Raji (cell line): Measurements from ENCODE around the gene ERICH2.

Experiments
- POLR2A ChIP-seq: IDR thresholded peaks from 2 replicates; pipeline ENCODE4 v1.6.1; 2011; ENCODE audit warnings: low read depth, low read length, control low read depth; ENCODE audit not compliant: insufficient read depth

The ERICH2 gene

DNA sequence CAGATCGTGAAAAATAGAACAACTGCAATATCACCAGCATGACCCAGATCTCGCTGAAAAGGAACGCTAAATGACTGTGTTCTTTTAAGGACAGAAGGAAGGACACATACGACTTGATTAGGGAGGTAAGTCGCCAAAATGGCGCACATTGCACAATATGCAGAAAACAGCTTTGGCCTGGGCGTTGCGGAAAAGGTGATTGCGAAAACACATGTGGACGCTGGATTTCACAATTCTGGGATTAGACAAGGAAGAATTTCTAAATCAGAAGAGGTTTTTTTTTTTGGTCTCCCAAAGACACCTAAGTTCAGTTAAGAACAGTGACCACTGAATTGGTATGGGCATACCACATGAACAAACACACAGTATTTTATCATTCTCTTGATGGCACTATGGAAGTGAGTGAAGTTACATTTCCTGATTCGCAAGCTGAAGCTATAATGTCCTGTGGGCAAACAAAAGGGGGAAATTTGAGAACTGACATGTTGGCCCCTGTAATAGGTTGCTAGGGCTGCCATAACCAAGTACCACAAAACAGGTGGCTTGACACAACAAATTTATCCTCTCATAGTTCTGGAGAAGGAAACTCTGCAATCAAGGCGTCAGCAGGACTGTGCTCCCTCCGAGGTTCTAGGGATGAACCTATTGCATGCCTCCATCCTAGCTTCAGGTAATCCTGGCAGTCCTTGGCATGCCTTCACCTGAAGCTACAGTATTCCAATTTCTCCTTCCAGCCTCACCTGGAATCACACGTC, 25.8 kb upstream of the ERICH2 start:
- no peak for TF ChIP-seq POLR2A

DNA sequence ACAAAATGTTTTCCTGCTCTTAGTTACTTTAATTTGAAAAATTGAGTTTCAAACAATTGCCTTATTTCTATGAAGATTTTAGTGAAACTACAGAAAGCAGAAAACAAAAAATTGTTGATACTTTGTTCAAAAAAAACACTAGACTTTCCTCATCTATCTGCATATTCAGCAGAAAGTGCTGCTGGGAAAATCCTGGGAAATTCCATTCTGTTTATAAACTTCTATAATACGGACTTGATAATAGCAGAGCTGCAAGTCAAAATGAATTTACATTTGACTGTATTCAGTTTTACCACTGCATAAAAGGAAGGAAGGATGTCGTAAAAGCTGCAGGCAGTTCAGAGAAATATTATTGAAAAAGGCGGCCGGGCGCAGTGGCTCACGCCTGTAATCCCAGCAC, 24.9 kb upstream of the ERICH2 start:
- no peak for TF ChIP-seq POLR2A

GRCh38 chr2:170747921-170748320, 22.3 kb upstream of the ERICH2 start:
- no peak for TF ChIP-seq POLR2A

- TF ChIP-seq POLR2A = no peak
Measured at GRCh38 chr2:170761572-170761971, 8.6 kb upstream of the ERICH2 start.

GRCh38 chr2:170762760-170763159, 7.4 kb upstream of the ERICH2 start:
- no peak for TF ChIP-seq POLR2A

GRCh38 chr2:170763232-170763631, 6.9 kb upstream of the ERICH2 start:
- TF ChIP-seq POLR2A = no peak

GRCh38 chr2:170764880-170765261, 5.3 kb upstream of the ERICH2 start:
- no peak for TF ChIP-seq POLR2A

- no peak for TF ChIP-seq POLR2A
Measured at GRCh38 chr2:170766693-170767092, 3.5 kb upstream of the ERICH2 start.

GRCh38 chr2:170770606-170771420, 635 bp downstream of the ERICH2 start:
- peak; percentile 47; the same call in 1 of the 2 replicates for TF ChIP-seq POLR2A

GRCh38 chr2:170771421-170771937, 1.3 kb downstream of the ERICH2 start:
- no peak for TF ChIP-seq POLR2A

DNA sequence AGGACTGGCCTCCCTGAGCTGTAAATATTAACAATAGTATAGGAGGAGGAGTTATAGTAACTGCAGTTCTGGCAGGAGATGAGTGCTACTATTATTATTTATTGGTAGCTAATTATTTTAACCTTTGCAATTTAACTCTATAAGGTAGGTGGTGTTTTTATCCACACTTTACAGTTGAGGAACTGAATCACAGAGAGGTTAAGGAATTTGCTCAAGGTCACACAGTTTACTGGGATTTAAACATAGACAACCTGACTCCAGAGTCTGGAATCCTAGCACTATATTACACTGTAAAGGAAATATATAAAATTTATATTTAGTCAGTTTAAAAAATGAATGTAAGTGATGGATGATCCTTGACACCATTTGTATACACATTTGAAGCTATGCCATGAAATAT, 2.1 kb downstream of the ERICH2 start:
- TF ChIP-seq POLR2A = no peak

- TF ChIP-seq POLR2A = no peak
Measured at GRCh38 chr2:170774074-170774473, 3.9 kb downstream of the ERICH2 start.

- TF ChIP-seq POLR2A = no peak
Measured at GRCh38 chr2:170778900-170779299, 8.7 kb downstream of the ERICH2 start.

DNA sequence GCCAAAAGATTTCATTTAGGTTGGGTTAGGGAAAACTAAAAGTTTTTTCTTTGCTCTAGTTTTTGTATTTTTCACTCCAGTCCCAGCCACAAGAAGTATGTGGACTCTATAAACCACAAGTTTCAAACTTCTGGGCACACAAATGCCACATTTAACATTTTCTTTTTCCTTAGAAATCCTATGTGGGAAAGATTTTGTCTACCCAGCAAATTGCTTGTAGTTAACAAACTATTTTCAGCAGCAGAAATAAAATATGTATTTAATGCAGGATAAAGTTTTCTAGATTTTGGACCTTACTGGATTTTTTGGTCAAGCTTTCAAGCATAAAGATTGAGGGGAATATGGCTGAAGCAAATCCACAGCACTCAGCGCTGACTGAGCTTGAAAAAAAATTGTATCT, 9.1 kb downstream of the ERICH2 start:
- no peak for TF ChIP-seq POLR2A

DNA sequence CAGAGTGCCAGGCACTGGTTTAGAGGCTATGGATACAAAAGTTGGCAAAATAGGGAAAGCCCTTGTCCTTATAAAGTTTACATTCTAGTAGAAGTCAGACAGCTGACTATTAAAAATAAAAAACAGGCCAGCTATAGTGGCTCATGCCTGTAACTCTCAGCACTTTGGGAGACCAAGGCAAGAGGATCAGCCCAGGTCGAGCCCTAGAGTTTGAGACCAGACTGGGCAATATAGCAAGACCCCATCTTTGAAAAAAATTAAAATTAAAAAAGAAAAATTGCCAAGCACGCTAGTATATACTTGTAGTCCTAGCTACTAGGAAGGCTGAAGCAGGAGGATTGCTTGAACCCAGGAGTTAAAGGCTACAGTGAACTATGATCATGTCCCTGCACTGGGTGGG, 12.5 kb downstream of the ERICH2 start:
- no peak for TF ChIP-seq POLR2A

DNA sequence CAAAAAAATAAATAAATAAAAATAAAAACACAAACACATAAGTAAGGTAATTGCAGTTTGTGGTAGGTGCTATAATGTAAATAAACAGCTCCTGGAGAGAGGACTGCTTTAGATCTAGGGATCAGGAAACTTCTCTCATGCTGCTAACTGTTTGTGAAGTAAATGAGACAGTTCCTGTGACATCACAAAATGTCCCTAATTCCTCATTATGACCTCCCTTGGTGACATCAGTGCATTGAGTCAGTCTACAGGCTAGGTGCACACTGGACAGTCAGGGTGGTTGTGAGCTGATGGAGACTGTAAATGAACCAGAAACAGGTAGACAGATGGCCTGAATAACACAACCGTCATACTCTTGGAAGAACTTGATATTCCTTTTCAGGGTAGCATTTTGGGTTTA, 13.4 kb downstream of the ERICH2 start:
- no peak for TF ChIP-seq POLR2A
